Stimulated activated CD4-positive, alpha-beta T cell treated with anti-CD3 and anti-CD28 coated beads, TNF-alpha, amount 100 ng/mL, for 24 hours (primary cell): ENCODE results near the gene KLK15.
A peak's percentile ranks its signal among the peaks of the same experiment; 100 is the strongest.

Experiments used
- DNase-seq, 3 experiments: peaks; one replicate each; pipeline ENCODE4 v3.0.0-alpha.2; 2020; ENCODE audit warnings: low read depth in 3 of 3

KLK15 gene

DNA sequence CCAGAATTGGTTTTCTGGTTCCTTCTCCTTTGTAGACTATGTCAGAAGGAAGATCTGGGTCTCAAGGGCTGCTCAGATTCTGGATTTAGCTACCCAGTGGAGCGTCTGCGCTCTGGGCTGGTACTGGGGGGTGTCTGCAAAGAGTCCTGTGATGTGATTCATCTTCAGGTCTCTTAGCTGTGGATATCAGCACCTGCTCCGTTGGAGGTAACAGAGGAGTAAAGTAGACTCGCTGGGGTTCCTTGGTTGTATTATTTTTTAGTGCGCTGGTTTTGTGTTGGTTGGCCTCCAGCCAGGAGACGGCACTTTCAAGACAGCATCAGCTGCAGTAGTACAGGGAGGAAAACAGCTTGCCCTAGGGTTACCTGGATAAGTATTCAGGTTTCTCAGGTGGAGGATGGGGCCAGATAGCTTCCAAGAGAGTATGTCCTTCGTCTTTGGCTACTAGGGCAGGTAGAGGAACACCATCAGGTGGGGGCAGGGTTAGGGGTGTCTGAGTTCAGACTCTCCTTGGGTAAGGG, 10.4 kb upstream of the KLK15 start:
- DNase-seq, result no peak

DNA sequence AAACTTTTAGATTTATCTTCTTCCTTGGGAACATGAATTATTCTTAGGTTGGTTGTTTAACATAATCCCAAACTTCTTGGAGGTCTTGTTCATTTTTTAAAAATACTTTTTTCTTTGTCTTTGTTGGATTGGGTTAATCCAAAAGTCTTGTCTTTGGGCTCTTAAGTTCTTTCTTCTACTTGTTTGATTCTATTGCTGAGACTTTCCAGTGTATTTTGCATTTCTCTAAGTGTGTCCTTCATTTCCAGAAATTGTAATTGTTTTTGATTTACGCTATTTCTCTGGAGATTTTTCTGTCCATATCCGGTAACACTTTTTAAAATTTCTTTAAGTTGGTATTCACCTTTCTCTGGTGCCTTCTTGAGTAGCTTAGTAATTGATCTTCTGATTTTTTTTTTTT, 9.8 kb upstream of the KLK15 start:
- DNase-seq, result no peak

DNA sequence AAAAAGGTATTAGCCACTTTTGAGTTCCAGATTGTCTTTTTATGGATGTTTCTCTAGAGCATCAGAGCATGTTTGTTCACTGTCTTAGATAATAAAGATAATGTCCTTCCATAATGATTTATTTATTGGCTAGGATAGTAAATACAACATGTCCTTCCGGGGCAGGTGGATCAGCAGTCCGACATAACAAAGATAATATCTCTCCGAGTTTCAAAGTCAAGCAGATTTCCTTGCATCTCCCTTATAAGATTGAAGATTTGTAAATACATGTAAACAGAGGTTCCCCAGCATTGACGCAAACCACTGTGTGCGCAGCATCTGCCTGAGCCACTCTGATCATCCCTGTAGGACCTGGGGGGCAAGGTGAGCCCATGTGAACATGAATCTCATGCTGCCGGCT, 8.8 kb upstream of the KLK15 start:
- DNase-seq, result no peak

GRCh38 chr19:50839712-50840655, 6.6 kb upstream of the KLK15 start:
- DNase-seq, result no peak

- DNase-seq, result no peak
Observed at GRCh38 chr19:50838239-50838638, 4.9 kb upstream of the KLK15 start.

DNA sequence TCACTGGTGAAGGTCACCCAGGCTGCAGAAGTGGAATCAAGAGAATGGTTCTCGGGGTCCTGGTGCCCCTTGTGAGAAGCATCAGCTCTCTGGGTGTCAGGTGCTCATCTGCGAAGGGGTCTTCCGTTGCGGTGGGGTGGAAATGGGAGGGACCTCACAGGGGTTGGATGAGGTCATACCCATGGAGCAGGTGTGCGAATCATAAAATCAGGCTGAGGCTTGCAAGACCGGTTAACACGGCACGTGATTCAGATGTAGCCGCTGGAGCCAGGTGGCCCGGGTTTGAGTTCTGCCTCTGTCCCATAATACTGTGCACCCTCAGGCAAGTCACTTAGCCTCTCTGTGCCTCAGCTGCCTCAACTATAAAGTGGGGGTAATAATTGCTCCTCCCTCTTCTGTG, 3.9 kb upstream of the KLK15 start:
- DNase-seq, result no peak

GRCh38 chr19:50836543-50837195, 3.3 kb upstream of the KLK15 start:
- DNase-seq, result no peak

DNA sequence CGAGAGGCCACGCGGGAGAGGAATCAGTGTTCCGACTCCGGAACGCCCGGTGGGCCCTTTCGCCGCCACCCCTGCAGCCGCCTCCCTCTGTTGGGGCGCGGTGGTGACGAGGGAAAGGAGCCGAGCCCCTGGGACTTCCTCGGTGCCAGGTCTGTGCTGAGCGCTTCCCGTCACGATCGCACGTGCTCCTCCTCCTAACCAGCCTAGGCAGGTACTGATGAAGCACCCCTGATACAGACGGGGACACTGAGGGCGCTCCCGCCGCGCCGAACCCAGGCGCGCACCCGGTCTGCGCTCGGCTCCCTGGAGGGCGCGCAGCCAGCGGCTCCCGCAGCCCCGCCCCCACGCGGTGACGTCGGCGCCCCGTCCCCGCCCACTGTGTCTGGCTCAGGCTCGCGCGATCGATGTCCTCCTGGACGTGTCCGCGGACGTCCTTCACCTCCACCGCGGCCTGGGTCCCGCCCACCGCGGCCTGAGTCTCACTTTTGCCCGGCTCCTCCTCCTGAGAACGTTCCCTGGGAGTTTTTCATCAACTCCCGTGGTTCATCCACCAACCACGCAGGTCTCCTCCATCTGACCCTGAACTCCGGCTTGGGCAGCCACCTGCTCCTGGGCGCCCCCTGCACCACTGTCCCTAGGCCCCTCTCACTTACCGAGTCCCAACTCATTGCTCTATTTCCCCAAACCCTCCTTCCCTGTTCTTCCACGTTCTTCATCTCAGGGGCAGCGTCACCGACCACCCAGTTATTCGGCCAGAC, 2.6 kb upstream of the KLK15 start:
- peak; percentile 37 to 77 (median 55) for DNase-seq

- no peak for DNase-seq
Observed at GRCh38 chr19:50835103-50835784, 1.9 kb upstream of the KLK15 start.

DNA sequence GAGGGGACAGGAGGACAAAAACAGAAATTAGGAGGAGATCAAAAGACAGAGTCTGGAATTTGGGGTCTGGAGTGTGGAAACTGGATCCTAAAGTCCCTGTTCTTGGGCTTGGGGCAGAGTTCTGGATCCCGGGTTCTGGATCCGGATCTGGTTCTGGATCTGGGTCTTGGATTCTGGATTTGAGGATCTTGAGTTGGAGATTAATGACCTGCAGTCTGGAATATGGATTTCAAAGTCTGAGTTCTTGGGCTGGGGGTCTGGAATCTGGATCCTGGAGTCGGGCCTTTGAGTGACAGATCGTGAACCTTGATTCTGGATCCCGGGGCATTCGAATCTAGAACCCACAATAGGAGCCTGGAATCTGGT, 411 bp upstream of the KLK15 start:
- no peak for DNase-seq

DNA sequence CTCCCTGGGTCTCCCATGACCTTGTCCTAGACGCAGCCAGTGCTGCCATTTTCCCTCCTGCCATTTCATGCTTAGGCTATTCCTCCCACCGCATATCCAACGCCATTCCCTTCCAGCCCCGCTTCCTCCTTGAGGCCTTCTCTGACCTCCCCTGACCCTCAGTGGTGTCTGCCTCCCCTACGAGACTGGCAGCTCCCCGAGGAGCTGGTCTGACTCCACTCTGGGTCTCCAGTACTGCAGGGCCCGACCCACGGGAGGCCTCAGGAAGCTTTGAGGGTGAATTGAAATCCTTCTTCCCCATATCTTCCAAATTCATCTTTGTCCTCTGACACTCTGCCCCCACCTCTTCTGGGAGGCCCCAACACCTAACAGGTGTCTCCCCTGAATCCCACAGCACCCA, 708 bp downstream of the KLK15 start:
- DNase-seq, result no peak

GRCh38 chr19:50831026-50831396, 2.4 kb downstream of the KLK15 start:
- DNase-seq, result no peak

- no peak for DNase-seq
Observed at GRCh38 chr19:50830266-50831025, 2.9 kb downstream of the KLK15 start.

DNA sequence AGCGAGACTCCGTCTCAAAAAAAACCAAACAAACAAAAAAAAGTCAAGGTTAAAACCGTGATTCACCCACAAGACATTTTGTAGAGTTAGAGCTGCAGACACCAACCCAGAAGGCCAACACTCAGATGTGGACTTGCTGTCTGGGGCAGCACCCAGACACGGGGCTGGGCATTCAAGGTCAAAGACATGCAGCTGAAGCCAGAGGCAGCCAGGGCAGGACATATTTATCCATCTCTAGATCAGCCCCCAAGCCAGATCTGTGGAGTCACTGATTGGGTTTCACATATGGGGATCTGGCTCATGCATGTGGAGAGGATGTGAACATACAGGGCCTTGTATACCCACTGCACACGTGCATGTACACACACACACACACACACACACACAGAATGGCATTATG, 3.6 kb downstream of the KLK15 start:
- DNase-seq, result no peak

GRCh38 chr19:50827476-50827875, 5.9 kb downstream of the KLK15 start:
- DNase-seq, result no peak

DNA sequence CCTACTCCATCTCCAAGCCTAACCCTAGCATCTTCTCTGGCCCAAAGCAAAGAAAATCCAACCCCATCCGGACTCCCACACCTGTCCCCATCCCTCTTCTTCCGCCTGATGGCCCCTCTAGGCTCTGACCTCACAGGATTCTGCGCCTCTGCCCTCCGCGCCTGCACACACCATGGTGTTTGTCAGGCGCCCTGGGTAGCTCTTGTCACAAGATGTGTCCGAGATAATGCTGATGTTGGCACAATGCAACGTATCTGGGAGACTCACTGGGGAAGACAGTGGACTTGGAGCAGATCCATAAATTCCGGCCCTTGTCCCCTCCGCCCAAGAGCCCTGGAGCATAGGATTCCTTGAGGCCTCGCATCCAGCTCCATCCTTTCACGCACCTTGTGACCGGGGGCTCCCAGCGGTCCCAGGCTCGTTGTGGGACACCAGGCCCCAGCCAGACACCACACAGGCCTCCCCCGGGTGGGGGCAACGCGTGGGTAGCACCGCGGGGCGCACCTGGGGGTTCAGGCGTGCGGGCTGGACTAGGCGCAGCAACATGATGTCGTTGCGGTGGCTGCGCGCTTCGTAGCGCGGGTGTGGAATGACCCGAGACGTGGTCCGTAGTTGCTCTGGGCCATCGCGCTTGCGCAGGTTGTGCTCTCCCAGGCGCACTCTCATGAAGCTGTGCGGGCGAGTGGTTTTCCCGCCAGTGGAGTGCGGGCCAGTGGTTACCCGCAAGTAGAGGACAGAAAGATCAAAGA, 6.7 kb downstream of the KLK15 start:
- no peak for DNase-seq

- DNase-seq, result no peak
Observed at GRCh38 chr19:50823389-50824042, 9.9 kb downstream of the KLK15 start, which contains the start of gene KLK1. Gene KLK1 (minus strand): TSS chr19:50823787. CDS start chr19:50823748, 39 bp downstream.

DNA sequence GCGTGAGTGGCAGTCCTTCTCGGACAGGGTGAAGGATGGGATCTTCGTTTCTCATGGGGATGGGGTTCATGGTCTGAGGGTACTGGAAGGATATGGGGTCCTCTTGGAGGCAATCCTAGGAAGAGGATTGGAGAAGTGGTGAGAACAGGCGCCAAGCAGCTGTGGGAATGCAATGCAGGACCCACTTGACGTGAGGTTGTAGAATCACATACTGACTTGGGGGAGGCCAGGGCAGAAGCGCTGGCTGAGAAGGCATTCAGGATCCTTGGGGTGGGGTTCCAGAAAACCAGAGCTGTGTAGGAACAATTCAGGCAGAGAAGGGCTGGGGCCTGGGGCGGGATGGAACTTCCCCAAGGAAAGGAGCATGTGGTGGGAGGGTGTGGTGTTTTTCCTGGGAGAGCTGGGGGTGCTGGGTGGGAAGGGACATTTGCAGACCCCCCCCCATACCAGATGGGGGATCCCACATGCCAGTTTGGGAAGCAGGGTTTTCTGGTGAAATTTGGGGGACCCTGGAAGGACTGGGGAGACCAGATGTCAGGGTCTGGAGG, 10.6 kb downstream of the KLK15 start:
- DNase-seq, result no peak

DNA sequence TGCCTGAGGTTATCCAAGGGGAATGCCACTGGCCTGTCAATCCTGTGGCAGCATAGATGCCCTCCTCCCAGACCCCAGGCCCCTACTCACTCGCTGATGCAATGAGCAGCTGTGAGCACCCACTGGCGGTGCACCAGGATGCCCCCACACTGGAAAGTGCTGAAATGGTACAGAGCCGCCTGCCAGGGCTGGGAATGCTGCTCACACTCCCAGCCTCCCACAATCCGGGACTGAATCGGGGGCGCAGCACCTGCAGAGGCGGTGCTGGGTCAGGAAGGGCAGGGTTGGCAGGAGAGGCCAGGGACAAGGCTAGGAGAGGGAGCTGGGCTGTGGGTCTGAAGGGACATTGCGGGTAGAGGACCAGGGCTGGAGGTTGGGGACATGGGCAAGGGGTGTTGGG, 11.8 kb downstream of the KLK15 start:
- DNase-seq, result no peak
